Measurements from ENCODE around the gene HPS4.
"Not testable (repeated sequence)": the region's sequence is repeated elsewhere in the genome, so short reads cannot be mapped to it uniquely, and the experiment has no call there.

DNA sequence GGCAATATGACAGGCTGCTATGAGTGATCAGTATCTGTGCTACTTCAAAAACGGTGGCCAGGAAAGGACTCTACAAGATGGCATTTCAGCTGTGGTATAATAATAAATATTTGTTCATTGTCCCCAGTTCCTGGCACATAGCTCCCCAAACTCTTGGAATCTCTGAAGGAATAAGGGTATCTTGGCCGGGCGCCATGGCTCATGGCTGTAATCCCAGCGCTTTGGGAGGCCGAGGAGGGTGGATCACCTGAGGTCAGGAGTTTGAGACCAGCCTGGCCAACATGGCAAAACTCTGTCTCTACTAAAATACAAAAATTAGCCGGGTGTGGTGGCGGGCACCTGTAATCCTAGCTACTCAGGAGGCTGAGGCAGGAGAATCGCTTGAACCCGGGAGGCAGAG, 44.9 kb upstream of the HPS4 start:
- TF ChIP-seq EZH2 (IDR thresholded peaks at IDR 0.05; ENCODE audit: insufficient read depth, poor library complexity, severe bottlenecking); EZH2phosphoT487 (IDR thresholded peaks at IDR 0.05; ENCODE audit: insufficient read depth, low read depth): not testable (repeated sequence)
